HG03175 (cell line): ENCODE measurements around the gene ACTR6.
"Not testable (repeated sequence)": the region's sequence is repeated elsewhere in the genome, so short reads cannot be mapped to it uniquely, and the experiment has no call there.

ENCODE experiments used
- ATAC-seq: cut with Tn5 transposase; IDR thresholded peaks from one replicate; pipeline ENCODE4 v1.9.1; 2021; ENCODE audit warnings: mild to moderate bottlenecking, moderate library complexity; ENCODE audit not compliant: unreplicated experiment

ACTR6 gene

GRCh38 chr12:100219328-100220109 is 18.9 kb downstream of the ACTR6 start:
- ATAC-seq, result no peak

- no peak for ATAC-seq
Observed at GRCh38 chr12:100221523-100221922, 20.9 kb downstream of the ACTR6 start.

- ATAC-seq, result not testable (repeated sequence)
Observed at GRCh38 chr12:100222173-100222572, 21.6 kb downstream of the ACTR6 start.

GRCh38 chr12:100225491-100225890 is 24.9 kb downstream of the ACTR6 start:
- ATAC-seq, result no peak

- ATAC-seq, result no peak
Observed at GRCh38 chr12:100229036-100229635, 28.5 kb downstream of the ACTR6 start.

- ATAC-seq, result no peak
Observed at GRCh38 chr12:100229876-100230275, 29.3 kb downstream of the ACTR6 start.

GRCh38 chr12:100231873-100232272 is 31.3 kb downstream of the ACTR6 start:
- not testable (repeated sequence) for ATAC-seq

GRCh38 chr12:100234166-100234565 is 33.6 kb downstream of the ACTR6 start:
- ATAC-seq, result no peak

GRCh38 chr12:100234591-100235304 is 34.1 kb downstream of the ACTR6 start:
- peak; percentile 74 for ATAC-seq

- ATAC-seq, result no peak
Observed at GRCh38 chr12:100238801-100239200, 38.2 kb downstream of the ACTR6 start.

- no peak for ATAC-seq
Observed at GRCh38 chr12:100239589-100239988, 39.0 kb downstream of the ACTR6 start.

GRCh38 chr12:100243137-100243536 is 42.5 kb downstream of the ACTR6 start:
- no peak for ATAC-seq

GRCh38 chr12:100247765-100248164 is 47.1 kb downstream of the ACTR6 start:
- no peak for ATAC-seq

GRCh38 chr12:100248886-100249285 is 48.3 kb downstream of the ACTR6 start:
- no peak for ATAC-seq

- ATAC-seq, result no peak
Observed at GRCh38 chr12:100249941-100250340, 49.3 kb downstream of the ACTR6 start.

GRCh38 chr12:100251917-100252316 is 51.3 kb downstream of the ACTR6 start:
- ATAC-seq, result no peak

- no peak for ATAC-seq
Observed at GRCh38 chr12:100253437-100253836, 52.8 kb downstream of the ACTR6 start.

- ATAC-seq, result no peak
Observed at GRCh38 chr12:100254876-100255275, 54.3 kb downstream of the ACTR6 start.

GRCh38 chr12:100258127-100258526 is 57.5 kb downstream of the ACTR6 start:
- no peak for ATAC-seq

GRCh38 chr12:100263131-100263530 is 62.5 kb downstream of the ACTR6 start:
- no peak for ATAC-seq

- not testable (repeated sequence) for ATAC-seq
Observed at GRCh38 chr12:100265107-100265506, 64.5 kb downstream of the ACTR6 start.
